DMS114 treated with DMSO at 0.1 percent for 48 hours (cell line): ENCODE measurements around the gene KIF21B.

ENCODE experiments used
- DNase-seq: peaks from one replicate; lab custom pipeline; 2025; ENCODE audit not compliant: unreplicated experiment; lab: John Stamatoyannopoulos, UW

Gene KIF21B, protein sequence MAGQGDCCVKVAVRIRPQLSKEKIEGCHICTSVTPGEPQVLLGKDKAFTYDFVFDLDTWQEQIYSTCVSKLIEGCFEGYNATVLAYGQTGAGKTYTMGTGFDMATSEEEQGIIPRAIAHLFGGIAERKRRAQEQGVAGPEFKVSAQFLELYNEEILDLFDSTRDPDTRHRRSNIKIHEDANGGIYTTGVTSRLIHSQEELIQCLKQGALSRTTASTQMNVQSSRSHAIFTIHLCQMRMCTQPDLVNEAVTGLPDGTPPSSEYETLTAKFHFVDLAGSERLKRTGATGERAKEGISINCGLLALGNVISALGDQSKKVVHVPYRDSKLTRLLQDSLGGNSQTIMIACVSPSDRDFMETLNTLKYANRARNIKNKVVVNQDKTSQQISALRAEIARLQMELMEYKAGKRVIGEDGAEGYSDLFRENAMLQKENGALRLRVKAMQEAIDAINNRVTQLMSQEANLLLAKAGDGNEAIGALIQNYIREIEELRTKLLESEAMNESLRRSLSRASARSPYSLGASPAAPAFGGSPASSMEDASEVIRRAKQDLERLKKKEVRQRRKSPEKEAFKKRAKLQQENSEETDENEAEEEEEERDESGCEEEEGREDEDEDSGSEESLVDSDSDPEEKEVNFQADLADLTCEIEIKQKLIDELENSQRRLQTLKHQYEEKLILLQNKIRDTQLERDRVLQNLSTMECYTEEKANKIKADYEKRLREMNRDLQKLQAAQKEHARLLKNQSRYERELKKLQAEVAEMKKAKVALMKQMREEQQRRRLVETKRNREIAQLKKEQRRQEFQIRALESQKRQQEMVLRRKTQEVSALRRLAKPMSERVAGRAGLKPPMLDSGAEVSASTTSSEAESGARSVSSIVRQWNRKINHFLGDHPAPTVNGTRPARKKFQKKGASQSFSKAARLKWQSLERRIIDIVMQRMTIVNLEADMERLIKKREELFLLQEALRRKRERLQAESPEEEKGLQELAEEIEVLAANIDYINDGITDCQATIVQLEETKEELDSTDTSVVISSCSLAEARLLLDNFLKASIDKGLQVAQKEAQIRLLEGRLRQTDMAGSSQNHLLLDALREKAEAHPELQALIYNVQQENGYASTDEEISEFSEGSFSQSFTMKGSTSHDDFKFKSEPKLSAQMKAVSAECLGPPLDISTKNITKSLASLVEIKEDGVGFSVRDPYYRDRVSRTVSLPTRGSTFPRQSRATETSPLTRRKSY (N-terminal part only)

DNA sequence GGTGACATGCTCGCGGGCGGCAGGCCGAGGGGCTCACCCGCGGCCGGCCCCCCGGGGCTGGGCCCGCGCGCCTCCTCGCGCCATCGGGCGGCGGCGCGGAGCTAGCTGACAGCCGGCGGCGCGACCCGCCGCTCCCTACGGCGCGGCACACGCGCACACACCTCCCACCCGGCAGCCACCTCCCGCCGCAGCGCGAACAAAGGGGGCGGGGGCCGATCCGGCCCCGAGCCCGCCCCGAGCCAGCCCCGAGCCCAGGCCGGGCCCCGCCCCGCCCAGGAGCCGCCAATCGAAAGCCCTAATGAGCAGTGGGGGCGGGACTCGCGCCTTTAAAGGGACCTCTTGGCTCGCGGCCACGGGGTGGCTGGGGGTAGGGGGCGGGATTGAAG is at the start of gene KIF21B:
Gene KIF21B (minus strand): TSS at position 198 of the 386 bp plus-strand sequence. CDS start 331 bp downstream, outside the sequence.
- peak; percentile 49 for DNase-seq

DNA sequence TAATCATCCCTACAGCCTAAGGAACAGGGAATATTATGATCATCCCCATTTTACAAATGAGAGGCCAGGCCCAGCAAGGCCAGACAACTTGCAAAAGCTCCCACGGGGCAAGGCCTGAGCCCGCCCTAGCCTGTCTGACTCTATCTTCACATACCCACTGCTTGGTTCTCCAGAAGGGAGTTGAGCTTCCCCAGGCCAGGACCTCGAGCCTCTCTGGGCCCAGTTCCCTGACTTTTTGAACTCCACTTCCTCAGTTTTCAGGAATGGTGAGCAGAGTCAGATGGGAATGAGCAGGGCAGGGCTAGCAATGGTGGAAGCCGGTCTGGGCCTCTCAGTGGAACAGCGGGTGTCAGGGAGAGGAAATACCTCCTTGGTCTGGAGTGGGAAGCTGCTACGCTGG is 49.4 kb upstream of the KIF21B start:
- no peak for DNase-seq

DNA sequence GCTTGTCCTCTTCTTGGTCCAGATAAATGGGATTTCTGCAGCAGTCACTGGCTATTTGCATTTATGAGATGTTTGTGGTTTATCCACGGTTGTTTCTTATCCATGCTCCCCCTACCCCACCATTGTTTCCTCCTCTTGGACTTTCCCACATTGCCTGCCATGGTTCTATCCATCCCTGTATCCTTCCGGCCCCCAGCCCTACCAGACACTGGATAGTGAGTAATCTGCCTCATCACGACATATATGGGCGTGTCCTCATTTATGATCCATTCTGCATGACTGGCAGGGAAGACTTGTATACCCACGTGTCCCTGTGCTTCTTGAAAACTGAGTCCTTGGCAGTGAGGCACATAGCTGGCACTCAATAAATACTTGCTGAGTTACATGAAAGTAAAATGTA is 48.6 kb upstream of the KIF21B start:
- no peak for DNase-seq

DNA sequence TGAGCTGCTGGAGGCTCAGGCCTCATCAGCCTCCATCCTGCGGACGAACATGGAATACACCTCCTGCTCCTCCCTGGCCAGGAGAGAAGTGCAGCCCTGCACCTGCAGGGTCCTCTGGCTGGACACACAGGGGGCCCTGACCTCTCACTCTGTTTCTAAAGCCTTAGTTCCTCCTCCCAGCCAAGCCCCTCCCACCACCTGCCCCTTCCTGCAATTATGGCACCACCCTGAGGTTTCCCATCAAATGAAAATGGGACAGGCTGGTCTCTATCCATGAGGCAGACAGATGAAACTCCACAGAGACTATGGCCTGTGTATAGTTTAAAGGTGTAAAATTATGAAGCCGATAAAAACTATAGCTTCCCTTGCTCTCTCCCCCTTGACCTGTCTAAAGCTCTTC is 46.1 kb upstream of the KIF21B start:
- DNase-seq, result no peak

DNA sequence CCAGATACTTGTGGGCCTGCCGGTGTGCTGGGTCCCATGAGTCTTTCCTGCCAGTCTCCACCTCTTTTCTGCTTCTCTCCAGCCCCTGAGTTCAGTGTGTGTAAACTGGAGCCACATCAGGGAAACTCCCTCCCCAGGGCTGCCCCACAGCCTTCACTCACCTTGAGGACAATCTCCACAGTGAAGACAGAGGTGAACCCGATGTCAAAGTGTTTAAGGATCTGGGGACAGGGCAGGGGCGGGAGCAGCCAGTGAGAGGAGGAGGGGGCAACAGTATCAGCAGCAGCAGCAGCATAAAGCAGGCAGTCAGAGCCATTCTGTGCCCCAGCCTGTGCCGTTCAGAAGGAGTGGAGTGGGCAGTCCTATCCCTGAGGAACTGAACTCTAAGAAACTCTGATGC is 45.5 kb upstream of the KIF21B start:
- no peak for DNase-seq

DNA sequence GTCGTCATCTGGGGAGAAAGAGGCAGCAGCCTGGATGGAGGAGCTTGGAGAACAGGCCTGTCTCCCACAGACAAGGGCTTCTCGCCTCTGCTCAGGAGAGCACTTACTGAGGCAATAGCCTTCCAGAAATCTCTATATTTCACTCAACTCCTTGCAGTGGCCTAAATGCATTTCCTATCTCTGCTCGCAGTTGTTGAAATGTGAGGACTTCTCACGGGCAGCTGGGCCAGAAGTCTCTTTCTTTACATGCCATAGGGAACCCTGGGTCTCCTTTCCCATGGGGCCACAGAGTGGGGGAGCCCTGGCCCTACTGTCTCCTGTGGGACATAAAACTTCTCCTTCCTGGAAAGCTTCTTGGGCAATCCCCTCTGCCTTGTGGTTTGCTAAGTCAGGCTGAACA is 43.5 kb upstream of the KIF21B start:
- no peak for DNase-seq

DNA sequence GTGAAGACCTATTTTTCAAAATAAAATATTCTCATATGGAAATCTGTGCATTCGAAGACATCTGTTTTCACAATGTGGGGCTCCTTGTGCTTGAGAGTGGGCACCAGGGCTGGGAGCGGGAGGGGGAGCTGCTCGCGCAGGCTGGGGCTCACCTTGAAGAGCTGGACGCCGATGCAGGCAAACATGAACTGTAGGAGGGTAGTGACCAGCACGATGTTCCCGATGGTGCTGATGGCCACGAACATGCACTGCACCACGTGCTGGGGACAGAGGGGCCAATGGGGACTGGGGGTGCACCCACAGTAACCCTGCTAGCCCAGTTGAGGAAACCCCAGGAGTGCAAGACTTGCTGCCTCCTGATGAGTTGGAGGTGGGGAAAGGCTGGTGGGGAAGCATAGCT is 42.2 kb upstream of the KIF21B start:
- no peak for DNase-seq

DNA sequence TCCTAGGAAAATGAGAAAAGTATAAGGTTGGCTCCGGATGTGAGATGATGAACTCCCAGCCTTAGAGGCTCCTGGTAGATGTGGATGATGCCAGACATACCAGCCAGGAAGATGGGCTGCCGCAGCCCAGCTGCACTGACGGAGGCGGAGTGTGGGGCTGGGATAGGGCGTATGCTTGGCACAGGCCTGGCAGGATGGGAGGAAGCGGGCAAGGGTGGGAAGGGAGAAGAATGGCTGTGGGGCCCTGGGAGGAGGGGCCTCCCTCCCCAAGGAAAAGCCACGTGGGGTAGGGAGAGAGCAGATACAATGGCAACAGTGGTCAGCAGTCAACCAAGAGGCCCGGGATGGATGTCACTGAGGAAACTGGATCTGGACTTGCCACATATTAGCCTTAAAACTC is 41.3 kb upstream of the KIF21B start:
- DNase-seq, result no peak

DNA sequence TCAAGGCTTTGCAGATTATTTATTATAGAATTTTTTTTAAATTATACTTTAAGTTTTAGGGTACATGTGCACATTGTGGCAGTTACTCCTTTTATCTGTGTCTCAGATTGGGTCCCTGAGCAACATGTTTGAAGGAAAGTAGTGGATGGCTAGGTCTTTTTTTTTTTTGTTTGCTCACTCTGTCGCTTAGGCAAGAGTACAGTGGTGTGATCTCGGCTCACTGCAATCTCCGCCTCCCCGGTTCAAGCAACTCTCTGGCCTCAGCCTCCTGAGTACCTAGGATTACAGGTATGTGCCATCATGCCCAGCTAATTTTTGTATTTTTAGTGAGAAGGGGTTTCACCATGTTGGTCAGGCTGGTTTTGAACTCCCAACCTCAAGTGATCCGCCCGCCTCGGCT is 39.6 kb upstream of the KIF21B start:
- DNase-seq, result no peak

DNA sequence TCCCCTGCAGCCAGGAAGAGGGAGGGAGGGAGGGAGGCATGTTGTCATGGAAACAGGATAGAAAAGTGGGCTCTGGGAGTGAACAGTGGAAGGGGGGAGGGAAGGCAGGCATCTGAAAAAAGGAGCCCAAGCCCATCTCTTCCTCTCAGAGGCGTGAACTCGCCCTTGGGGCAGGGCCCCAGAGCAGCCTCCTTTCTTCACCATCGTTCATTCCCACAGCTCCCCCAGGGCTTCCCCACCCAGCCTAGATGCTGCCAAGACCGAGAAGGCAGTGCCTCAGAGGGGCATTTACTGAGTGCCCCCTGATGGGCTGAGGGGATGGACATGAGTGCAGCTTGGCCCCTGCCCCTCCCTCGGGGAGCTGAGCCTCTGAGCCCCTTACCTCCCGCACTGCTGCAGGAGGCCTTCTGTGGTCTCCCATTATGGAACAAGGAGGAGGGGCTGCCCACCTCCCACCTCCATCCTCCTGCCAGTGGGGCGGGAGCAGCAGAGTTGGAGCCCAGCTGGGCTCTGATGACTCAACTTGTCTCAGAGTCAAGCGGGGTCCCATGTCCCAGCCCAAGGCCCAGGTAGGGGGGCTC is 39.1 kb upstream of the KIF21B start:
- no peak for DNase-seq

DNA sequence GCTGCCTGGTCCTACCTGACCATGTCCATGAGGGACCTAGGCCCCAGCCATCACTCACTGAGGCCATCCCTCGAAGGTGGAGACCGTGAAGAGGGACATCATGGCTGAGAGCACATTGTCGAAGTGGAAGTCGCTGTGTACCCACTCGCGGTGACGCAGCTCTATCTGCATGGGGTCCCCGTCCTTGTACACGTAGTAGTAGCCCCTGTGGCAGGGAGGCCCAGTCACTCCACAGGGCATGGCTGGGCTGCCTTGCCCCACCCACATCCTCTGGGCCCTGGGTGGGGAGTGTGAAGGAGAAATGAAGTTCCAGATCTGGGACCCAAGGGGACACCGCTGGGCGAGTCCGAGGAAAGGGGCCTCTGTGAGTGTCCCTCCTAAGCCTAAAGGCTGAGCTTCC is 38.4 kb upstream of the KIF21B start:
- DNase-seq, result no peak

DNA sequence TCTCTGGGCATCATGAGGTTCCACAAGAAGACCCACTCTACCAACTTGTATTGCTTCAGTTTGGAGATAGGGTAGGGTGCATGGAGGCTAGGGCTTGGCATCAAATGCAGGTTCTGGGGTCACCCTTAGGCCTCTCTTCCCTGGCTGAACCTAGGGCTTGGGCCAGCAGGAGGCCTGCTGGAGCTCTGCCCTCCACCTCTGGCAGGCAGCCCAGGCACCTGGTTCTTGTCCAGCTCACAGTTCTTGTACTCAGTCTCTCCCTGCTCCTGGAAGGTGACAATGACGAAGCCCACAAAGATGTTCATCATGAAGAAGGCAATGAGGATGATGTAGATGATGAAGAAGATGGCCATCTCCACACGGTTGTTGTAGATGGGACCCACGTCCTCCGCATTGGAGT is 37.5 kb upstream of the KIF21B start:
- no peak for DNase-seq

DNA sequence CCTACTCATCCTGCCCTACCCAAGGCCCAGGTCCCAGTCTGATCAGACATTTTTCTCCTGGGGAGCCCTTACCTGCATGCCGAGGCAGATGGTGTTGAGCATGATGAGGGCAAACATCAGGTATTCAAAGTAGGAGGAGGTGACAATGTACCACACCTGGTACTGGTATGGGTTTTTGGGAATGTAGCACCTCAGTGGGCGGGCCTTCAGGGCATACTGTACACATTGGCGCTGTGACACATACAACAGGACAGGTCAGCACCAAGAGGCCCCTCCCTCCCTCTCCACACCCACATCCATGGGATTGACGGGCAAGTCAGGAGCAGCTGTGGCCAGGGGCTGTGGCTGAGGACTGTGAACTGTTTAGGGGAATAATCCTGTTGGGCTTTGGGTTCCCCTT is 37.1 kb upstream of the KIF21B start:
- DNase-seq, result no peak

DNA sequence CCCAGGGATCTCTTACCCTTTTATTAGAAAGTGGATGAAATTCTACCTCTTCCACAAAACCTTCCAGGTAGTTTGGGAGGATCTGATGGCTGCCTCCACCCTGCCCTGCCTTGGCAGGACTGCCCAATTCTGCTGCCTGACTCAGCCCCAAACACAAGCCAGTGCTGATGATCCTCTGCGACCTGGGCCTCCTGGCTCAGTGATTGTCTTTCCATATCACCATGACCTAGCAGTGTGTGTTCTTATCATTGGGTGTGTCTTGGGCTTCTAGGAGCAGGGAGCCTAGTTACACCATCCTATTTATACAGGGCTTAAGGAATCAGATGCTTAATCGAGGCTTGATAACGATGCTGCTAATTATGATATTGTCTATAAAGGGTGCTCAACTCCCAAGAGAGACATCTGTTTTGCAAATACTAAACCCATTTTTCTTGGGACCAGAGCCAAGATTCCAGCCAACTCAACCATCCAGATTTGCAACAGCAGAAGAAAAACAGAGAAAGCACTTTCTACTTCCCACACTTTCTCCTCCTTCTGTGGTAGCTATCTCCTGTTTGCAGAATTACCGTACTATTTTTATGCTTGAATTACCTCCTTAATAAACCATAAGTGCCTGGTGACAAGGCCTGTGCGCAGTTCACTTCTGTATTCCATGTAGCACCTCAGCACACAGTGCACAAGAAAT is 36.5 kb upstream of the KIF21B start:
- DNase-seq, result no peak

DNA sequence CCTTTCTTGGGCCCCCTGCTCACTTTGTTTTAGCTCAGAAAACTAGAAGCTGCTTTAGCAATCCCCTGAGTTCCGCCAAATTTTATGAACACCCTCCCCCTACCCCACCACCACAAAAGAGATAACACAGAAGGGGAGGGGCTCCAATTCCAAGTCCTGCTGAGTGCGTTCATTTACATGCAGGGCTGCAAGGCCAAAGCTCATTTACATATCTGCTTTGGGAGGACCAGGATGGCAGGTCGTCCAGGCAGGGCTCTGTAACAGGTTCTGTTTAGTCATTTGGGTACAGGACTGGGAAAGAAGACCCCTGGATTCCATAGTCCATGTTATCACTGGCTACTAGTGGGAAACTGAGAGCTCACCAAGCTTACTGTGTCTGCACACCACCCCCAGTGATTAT is 35.9 kb upstream of the KIF21B start:
- DNase-seq, result no peak

DNA sequence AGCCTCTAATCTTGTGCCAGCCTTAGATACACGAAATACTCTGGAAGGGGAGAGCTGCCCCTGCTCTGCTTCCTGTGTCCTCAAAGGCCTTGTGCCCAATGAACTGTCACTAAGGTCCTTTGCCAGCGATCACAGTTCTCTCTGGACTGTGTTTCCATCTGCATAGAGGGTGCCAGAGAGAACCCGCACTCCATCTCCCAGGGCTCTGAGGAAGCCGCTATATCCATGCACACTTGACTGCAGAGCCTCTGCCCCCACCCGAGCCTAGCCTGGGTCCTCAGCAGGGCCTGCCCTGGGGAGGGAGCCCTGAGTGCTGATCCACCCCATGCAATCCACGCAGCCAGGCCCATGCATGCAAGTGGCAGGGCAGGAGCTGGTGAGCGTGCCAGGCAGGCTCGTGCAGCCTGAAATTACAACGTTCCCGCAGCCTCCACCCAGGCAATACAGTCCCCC is 30.6 kb upstream of the KIF21B start:
- DNase-seq, result no peak

DNA sequence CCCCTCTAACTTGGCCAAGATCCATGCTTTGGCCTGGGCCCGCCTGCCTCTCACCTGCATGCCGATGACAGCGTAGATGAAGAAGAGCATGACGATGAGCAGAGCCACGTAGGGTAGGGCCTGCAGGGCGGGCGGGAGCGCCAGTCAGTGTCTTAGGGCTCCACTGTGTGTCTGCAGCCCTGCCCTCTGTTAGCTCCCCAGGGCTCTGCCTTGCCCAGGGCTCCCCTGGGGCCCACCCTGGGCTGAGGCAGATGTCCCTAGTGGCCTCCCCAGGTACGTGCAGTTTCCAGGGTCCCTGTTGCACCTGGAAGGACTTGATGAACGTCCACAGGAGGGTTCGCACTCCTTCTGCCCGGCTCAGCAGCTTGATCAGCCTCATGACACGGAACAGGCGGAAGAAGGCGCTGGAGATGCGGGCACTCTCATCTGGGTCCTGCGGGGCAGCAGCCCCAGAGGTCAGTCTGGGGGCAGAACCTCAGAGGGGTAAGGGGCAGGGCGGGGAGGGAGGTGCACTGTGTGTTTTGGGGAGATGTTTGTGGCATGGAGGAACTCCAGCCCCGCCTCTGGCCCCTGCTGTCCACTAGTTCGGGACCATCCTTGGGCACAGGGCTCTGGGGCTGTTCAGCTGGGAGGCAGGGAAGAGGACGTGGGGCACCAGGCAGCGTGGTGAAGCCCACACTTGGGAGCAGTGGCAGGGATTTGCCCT is 29.8 kb upstream of the KIF21B start:
- no peak for DNase-seq

DNA sequence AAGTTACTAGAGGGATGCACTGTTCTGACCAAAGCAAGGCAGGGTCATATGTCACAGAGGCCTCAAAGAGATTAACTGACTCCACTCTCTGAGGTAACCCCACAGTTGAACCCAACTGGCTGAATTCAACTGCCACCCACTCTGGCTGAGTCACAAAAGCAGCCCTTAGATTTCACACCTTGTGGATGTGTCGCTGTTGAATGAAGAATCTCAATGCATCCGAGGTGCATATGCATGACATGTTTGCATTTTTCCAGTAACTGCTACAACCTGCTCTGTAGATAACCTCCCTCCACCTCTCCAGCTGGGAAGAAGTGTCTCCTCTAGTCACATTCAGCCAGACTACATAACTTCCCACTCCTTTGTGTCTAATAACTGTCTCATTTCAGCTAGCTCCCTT is 27.9 kb upstream of the KIF21B start:
- no peak for DNase-seq

DNA sequence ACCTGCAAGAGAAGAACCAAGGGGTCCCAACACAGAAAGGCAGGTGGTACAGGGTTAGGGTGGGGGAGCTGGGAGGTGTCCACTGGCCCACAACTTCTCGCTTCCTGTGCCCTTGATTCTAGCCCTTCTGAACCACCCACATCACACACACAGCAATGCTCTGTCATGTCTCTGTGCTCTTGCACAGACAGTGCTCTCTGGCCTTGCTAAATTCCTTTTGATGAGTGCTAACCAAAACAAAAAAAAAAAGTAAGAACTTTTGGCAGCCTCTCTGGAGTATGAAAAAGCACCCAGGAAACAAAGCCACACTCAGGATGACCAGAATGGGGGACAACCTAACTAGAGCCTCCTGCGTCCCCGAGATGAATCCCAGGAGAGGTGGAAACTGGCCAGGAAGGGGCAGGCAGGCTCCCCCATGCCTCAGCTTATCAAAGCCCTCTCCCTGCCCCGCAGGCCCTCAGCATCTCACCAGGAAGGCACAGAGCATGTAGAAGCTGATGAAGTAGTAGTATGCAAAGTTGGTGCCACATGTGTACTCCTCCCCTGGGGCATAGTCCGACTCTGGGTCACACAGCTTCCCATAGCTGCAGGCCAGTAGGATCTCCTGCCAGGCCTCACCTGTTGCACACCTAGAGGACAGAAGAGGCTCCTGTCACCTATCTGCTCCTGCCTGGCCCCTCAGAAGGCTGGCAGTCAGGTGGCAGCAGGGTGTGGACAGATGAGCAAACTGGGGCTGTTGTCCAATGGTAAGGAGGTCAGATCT is 27.2 kb upstream of the KIF21B start:
- no peak for DNase-seq
